Kidney capillary endothelial cell (primary cell): Measurements from ENCODE around the gene N4BP3.

Experiments
- DNase-seq: peaks from one replicate; pipeline ENCODE4 v3.0.0-alpha.2; 2018; ENCODE audit warnings: low spot score

Gene N4BP3

GRCh38 chr5:178103612-178104011 is 9.7 kb upstream of the N4BP3 start:
- no peak for DNase-seq

- DNase-seq, result no peak
Measured at GRCh38 chr5:178104492-178104891, 8.8 kb upstream of the N4BP3 start.

GRCh38 chr5:178106086-178106485 is 7.2 kb upstream of the N4BP3 start:
- DNase-seq, result no peak

GRCh38 chr5:178106556-178107239 is 6.6 kb upstream of the N4BP3 start:
- no peak for DNase-seq

- DNase-seq, result no peak
Measured at GRCh38 chr5:178107756-178108310, 5.5 kb upstream of the N4BP3 start.

GRCh38 chr5:178108446-178108845 is 4.9 kb upstream of the N4BP3 start:
- no peak for DNase-seq

GRCh38 chr5:178108966-178109365 is 4.4 kb upstream of the N4BP3 start:
- no peak for DNase-seq

GRCh38 chr5:178110511-178110910 is 2.8 kb upstream of the N4BP3 start:
- DNase-seq, result no peak

- no peak for DNase-seq
Measured at GRCh38 chr5:178111925-178112324, 1.4 kb upstream of the N4BP3 start.

GRCh38 chr5:178112545-178112944 is 787 bp upstream of the N4BP3 start:
- DNase-seq, result no peak

- no peak for DNase-seq
Measured at GRCh38 chr5:178113841-178114324, 551 bp downstream of the N4BP3 start.

GRCh38 chr5:178114325-178115135 is 1.2 kb downstream of the N4BP3 start:
- DNase-seq, result no peak

GRCh38 chr5:178115136-178115813 is 1.9 kb downstream of the N4BP3 start:
- DNase-seq, result no peak

- no peak for DNase-seq
Measured at GRCh38 chr5:178115814-178116142, 2.4 kb downstream of the N4BP3 start.

- DNase-seq, result peak; percentile 60
Measured at GRCh38 chr5:178116143-178116885, 3.0 kb downstream of the N4BP3 start.

- peak; percentile 72 for DNase-seq
Measured at GRCh38 chr5:178117923-178118701, 4.8 kb downstream of the N4BP3 start.

- DNase-seq, result no peak
Measured at GRCh38 chr5:178119915-178120606, 6.7 kb downstream of the N4BP3 start.

GRCh38 chr5:178120607-178121357 is 7.5 kb downstream of the N4BP3 start:
- DNase-seq, result no peak

- no peak for DNase-seq
Measured at GRCh38 chr5:178121391-178122276, 8.3 kb downstream of the N4BP3 start.
